ENCODE measurements around the gene CDYL.

CDYL gene

GRCh38 chr6:4801491-4802110, 25.4 kb downstream of the CDYL start:
- Histone ChIP-seq H3K4me1 (ENCODE audit: control extremely low read depth in 1 of 4, control insufficient read depth in 4 of 4, insufficient read depth in 4 of 4, low read length in 3 of 4) (peaks cover 0 to 21% (median 10%) of the 10 kb centered on the region in 4 experiments), H3K27ac (ENCODE audit: insufficient read depth in 1 of 2, low read depth in 1 of 2, low read length in 2 of 2, poor library complexity in 1 of 2, severe bottlenecking in 2 of 2) (no peak overlapping the region), H3K36me3 (ENCODE audit: control insufficient read depth in 4 of 4, insufficient read depth in 4 of 4, low read length in 3 of 4) (peaks cover 0 to 6% (median under 1%) of the 10 kb centered on the region in 4 experiments), H3K4me3 (ENCODE audit: control insufficient read depth in 1 of 7, extremely low read depth in 1 of 7, insufficient read depth in 4 of 7, low read depth in 2 of 7, low read length in 6 of 7) (no peak overlapping the region), H3K9me3 (ENCODE audit: control extremely low read depth in 1 of 5, control insufficient read depth in 4 of 5, insufficient read depth in 2 of 5, low read depth in 1 of 5, low read length in 4 of 5) (peaks cover 4 to 12% (median 6%) of the 10 kb centered on the region in 5 experiments), H3K27me3 (replicated peaks in 2 of 5; ENCODE audit: control insufficient read depth in 4 of 5, insufficient read depth in 5 of 5, low read length in 4 of 5) (no peaks in the 10 kb centered on the region)
- WGBS (ENCODE audit: insufficient coverage), result 0% methylated on average over 1 of the region's 3 CpGs
- CTCF ChIA-PET, result interaction anchor here (1.2 to 1.4 kb wide), 3 partner anchors 10 to 66 kb away, joined by 3 to 7 read pairs (median 3); no protein-coding TSS in a partner anchor
- POLR2A ChIA-PET, result no interaction called here
- peak in 2 of 3 donors; percentile 27 to 57 for DNase-seq

- no peak overlapping the region for H3K27ac ChIP-seq (ENCODE audit: insufficient read depth in 1 of 2, low read depth in 1 of 2, low read length in 2 of 2, poor library complexity in 1 of 2, severe bottlenecking in 2 of 2)
- H3K4me1 ChIP-seq (ENCODE audit: control extremely low read depth in 1 of 4, control insufficient read depth in 4 of 4, insufficient read depth in 4 of 4, low read length in 3 of 4), result peaks cover 0 to 23% (median 12%) of the 10 kb centered on the region in 4 experiments
- POLR2A ChIA-PET, result no interaction called here
- no peak overlapping the region for H3K4me3 ChIP-seq (ENCODE audit: control insufficient read depth in 1 of 7, extremely low read depth in 1 of 7, insufficient read depth in 4 of 7, low read depth in 2 of 7, low read length in 6 of 7)
- CTCF ChIA-PET, result interaction anchor here (0.9 to 1.7 kb wide), 5 partner anchors 9 to 138 kb away, joined by 3 to 7 read pairs (median 3); no protein-coding TSS in a partner anchor
- 100% methylated on average over 2 of the region's 4 CpGs for WGBS (ENCODE audit: insufficient coverage)
- H3K9me3 ChIP-seq (ENCODE audit: control extremely low read depth in 1 of 5, control insufficient read depth in 4 of 5, insufficient read depth in 2 of 5, low read depth in 1 of 5, low read length in 4 of 5), result peaks cover 4 to 12% (median 6%) of the 10 kb centered on the region in 5 experiments
- DNase-seq, result no peak
- no peaks in the 10 kb centered on the region for H3K27me3 ChIP-seq (replicated peaks in 2 of 5; ENCODE audit: control insufficient read depth in 4 of 5, insufficient read depth in 5 of 5, low read length in 4 of 5)
- H3K36me3 ChIP-seq (ENCODE audit: control insufficient read depth in 4 of 4, insufficient read depth in 4 of 4, low read length in 3 of 4), result peaks cover 0 to 6% (median under 1%) of the 10 kb centered on the region in 4 experiments
Measured at GRCh38 chr6:4802312-4802935, 26.2 kb downstream of the CDYL start.

- CTCF ChIA-PET, result interaction anchor here (1.1 to 1.7 kb wide), 3 partner anchors 20 to 137 kb away, joined by 3 read pairs; no protein-coding TSS in a partner anchor
- Histone ChIP-seq H3K4me1 (ENCODE audit: control extremely low read depth in 1 of 4, control insufficient read depth in 4 of 4, insufficient read depth in 4 of 4, low read length in 3 of 4) (peaks cover 0 to 23% (median 12%) of the 10 kb centered on the region in 4 experiments), H3K36me3 (ENCODE audit: control insufficient read depth in 4 of 4, insufficient read depth in 4 of 4, low read length in 3 of 4) (peaks cover 0 to 4% (median under 1%) of the 10 kb centered on the region in 4 experiments), H3K9me3 (ENCODE audit: control extremely low read depth in 1 of 5, control insufficient read depth in 4 of 5, insufficient read depth in 2 of 5, low read depth in 1 of 5, low read length in 4 of 5) (peaks cover 4 to 12% (median 6%) of the 10 kb centered on the region in 5 experiments), H3K4me3 (ENCODE audit: control insufficient read depth in 1 of 7, extremely low read depth in 1 of 7, insufficient read depth in 4 of 7, low read depth in 2 of 7, low read length in 6 of 7) (no peak overlapping the region), H3K27me3 (replicated peaks in 2 of 5; ENCODE audit: control insufficient read depth in 4 of 5, insufficient read depth in 5 of 5, low read length in 4 of 5) (no peaks in the 10 kb centered on the region), H3K27ac (ENCODE audit: insufficient read depth in 1 of 2, low read depth in 1 of 2, low read length in 2 of 2, poor library complexity in 1 of 2, severe bottlenecking in 2 of 2) (no peak overlapping the region)
- POLR2A ChIA-PET, result no interaction called here
- WGBS (ENCODE audit: insufficient coverage), result 96% methylated on average over 3 of the region's 5 CpGs
- DNase-seq, result no peak
Measured at GRCh38 chr6:4803343-4803744, 27.1 kb downstream of the CDYL start.

GRCh38 chr6:4804095-4804494, 27.9 kb downstream of the CDYL start:
- no peak for DNase-seq
- Histone ChIP-seq H3K27me3 (replicated peaks in 2 of 5; ENCODE audit: control insufficient read depth in 4 of 5, insufficient read depth in 5 of 5, low read length in 4 of 5) (no peaks in the 10 kb centered on the region), H3K4me3 (ENCODE audit: control insufficient read depth in 1 of 7, extremely low read depth in 1 of 7, insufficient read depth in 4 of 7, low read depth in 2 of 7, low read length in 6 of 7) (no peak overlapping the region), H3K36me3 (ENCODE audit: control insufficient read depth in 4 of 4, insufficient read depth in 4 of 4, low read length in 3 of 4) (peaks cover 0 to 8% (median under 1%) of the 10 kb centered on the region in 4 experiments), H3K9me3 (ENCODE audit: control extremely low read depth in 1 of 5, control insufficient read depth in 4 of 5, insufficient read depth in 2 of 5, low read depth in 1 of 5, low read length in 4 of 5) (peaks cover 5 to 10% (median 6%) of the 10 kb centered on the region in 5 experiments), H3K4me1 (ENCODE audit: control extremely low read depth in 1 of 4, control insufficient read depth in 4 of 4, insufficient read depth in 4 of 4, low read length in 3 of 4) (peaks cover 0 to 23% (median 12%) of the 10 kb centered on the region in 4 experiments), H3K27ac (ENCODE audit: insufficient read depth in 1 of 2, low read depth in 1 of 2, low read length in 2 of 2, poor library complexity in 1 of 2, severe bottlenecking in 2 of 2) (no peak overlapping the region)
- 95% methylated on average over 6 of the region's 6 CpGs for WGBS (ENCODE audit: insufficient coverage)
- POLR2A ChIA-PET, result interaction anchor here (0.5 kb wide), 1 partner anchor 13 kb away, joined by 5 read pairs; no protein-coding TSS in a partner anchor
- CTCF ChIA-PET, result interaction anchor here (0.6 to 1.7 kb wide), 4 partner anchors 10 to 1328 kb away, joined by 3 read pairs; no protein-coding TSS in a partner anchor

GRCh38 chr6:4805553-4806336, 29.5 kb downstream of the CDYL start:
- peaks cover 0 to 26% (median 12%) of the 10 kb centered on the region in 4 experiments for H3K4me1 ChIP-seq (ENCODE audit: control extremely low read depth in 1 of 4, control insufficient read depth in 4 of 4, insufficient read depth in 4 of 4, low read length in 3 of 4)
- H3K9me3 ChIP-seq (ENCODE audit: control extremely low read depth in 1 of 5, control insufficient read depth in 4 of 5, insufficient read depth in 2 of 5, low read depth in 1 of 5, low read length in 4 of 5), result peaks cover 0 to 7% (median 3%) of the 10 kb centered on the region in 5 experiments
- H3K36me3 ChIP-seq (ENCODE audit: control insufficient read depth in 4 of 4, insufficient read depth in 4 of 4, low read length in 3 of 4), result peaks cover 0 to 8% (median 0%) of the 10 kb centered on the region in 4 experiments
- peak; percentile 27 to 45 (median 43) for DNase-seq
- H3K27ac ChIP-seq (ENCODE audit: insufficient read depth in 1 of 2, low read depth in 1 of 2, low read length in 2 of 2, poor library complexity in 1 of 2, severe bottlenecking in 2 of 2), result no peak overlapping the region
- ChIA-PET CTCF (interaction anchor here (0.8 to 1.7 kb wide), 4 partner anchors 16 to 96 kb away, joined by 3 to 7 read pairs (median 4); no protein-coding TSS in a partner anchor), POLR2A (no interaction called here)
- peak overlapping the region in 1 of 7 experiments; percentile 19 for H3K4me3 ChIP-seq (ENCODE audit: control insufficient read depth in 1 of 7, extremely low read depth in 1 of 7, insufficient read depth in 4 of 7, low read depth in 2 of 7, low read length in 6 of 7)
- WGBS (ENCODE audit: insufficient coverage), result 83% methylated on average over 17 of the region's 18 CpGs
- H3K27me3 ChIP-seq (replicated peaks in 2 of 5; ENCODE audit: control insufficient read depth in 4 of 5, insufficient read depth in 5 of 5, low read length in 4 of 5), result no peaks in the 10 kb centered on the region

GRCh38 chr6:4806337-4806725, 30.1 kb downstream of the CDYL start:
- no peaks in the 10 kb centered on the region for H3K27me3 ChIP-seq (replicated peaks in 2 of 5; ENCODE audit: control insufficient read depth in 4 of 5, insufficient read depth in 5 of 5, low read length in 4 of 5)
- 32% methylated on average over 3 of the region's 7 CpGs for WGBS (ENCODE audit: insufficient coverage)

More at GRCh38 chr6:4806337-4806725, 30.1 kb downstream of the CDYL start:
- Histone ChIP-seq H3K4me3 (ENCODE audit: control insufficient read depth in 1 of 7, extremely low read depth in 1 of 7, insufficient read depth in 4 of 7, low read depth in 2 of 7, low read length in 6 of 7) (peak overlapping the region in 1 of 7 experiments; percentile 19), H3K9me3 (ENCODE audit: control extremely low read depth in 1 of 5, control insufficient read depth in 4 of 5, insufficient read depth in 2 of 5, low read depth in 1 of 5, low read length in 4 of 5) (peaks cover 0 to 7% (median under 1%) of the 10 kb centered on the region in 5 experiments), H3K27ac (ENCODE audit: insufficient read depth in 1 of 2, low read depth in 1 of 2, low read length in 2 of 2, poor library complexity in 1 of 2, severe bottlenecking in 2 of 2) (no peak overlapping the region), H3K36me3 (ENCODE audit: control insufficient read depth in 4 of 4, insufficient read depth in 4 of 4, low read length in 3 of 4) (peaks cover 0 to 8% (median 0%) of the 10 kb centered on the region in 4 experiments), H3K4me1 (ENCODE audit: control extremely low read depth in 1 of 4, control insufficient read depth in 4 of 4, insufficient read depth in 4 of 4, low read length in 3 of 4) (peaks cover 0 to 31% (median 14%) of the 10 kb centered on the region in 4 experiments)
- DNase-seq, result no peak
- POLR2A ChIA-PET, result no interaction called here
- CTCF ChIA-PET, result interaction anchor here (1.0 to 1.7 kb wide), 3 partner anchors 16 to 96 kb away, joined by 3 to 7 read pairs (median 4); no protein-coding TSS in a partner anchor

All from common myeloid progenitor, CD34-positive (primary cell).